Right lobe of liver (tissue), 4 donors: ENCODE results near the gene SH2B3.

Experiments used
- CTCF ChIP-seq, 4 donors: fragments of 200-600 bp in 3 of 4; fragments of 450-650 bp in 1 of 4; IDR thresholded peaks; one replicate each; pipeline versions ENCODE4 v1.5.1 to v1.8.0; 2016 to 2022; ENCODE audit warnings: antibody characterized with exemption in 4 of 4, mild to moderate bottlenecking in 2 of 4
- POLR2A ChIP-seq: fragments of 450-650 bp; IDR thresholded peaks from one replicate; pipeline ENCODE4 v1.6.1; 2017; ENCODE audit warnings: antibody characterized with exemption, mild to moderate bottlenecking
- donor health status: DM: no; HTN: no; CAD: no.
- donor health status: DM: no; HTN: no; CAD: no.
- donor health status: DM: no; HTN: yes; CAD: no.

- TF ChIP-seq CTCF (IDR thresholded peaks at IDR 0.05) (no peak), POLR2A (no peak)
These were observed 31.1 kb downstream of the SH2B3 start for GRCh38 chr12:111436811-111437210.
